Skeletal muscle tissue (tissue), 5 donors: ENCODE measurements around the gene GCH1. TPM values are rescaled to one million over a fixed set of nuclear protein-coding genes. Genes with fewer than 3 reads are reported as not detected.

Source experiments
- H3K27ac ChIP-seq: one replicate; pipeline ENCODE4 v1.7.0; 2013; ENCODE audit warnings: mild to moderate bottlenecking, low read depth, low read length, inconsistent platforms
- H3K27me3 ChIP-seq, 3 donors: one replicate each; pipeline ENCODE4 v1.7.0; 2013; ENCODE audit warnings: low read length in 3 of 3; ENCODE audit not compliant: control insufficient read depth in 3 of 3, insufficient read depth in 3 of 3
- H3K36me3 ChIP-seq, 3 donors: one replicate each; pipeline ENCODE4 v1.7.0; 2013; ENCODE audit warnings: low read length in 3 of 3; ENCODE audit not compliant: control insufficient read depth in 3 of 3, insufficient read depth in 3 of 3
- H3K4me1 ChIP-seq, 3 donors: one replicate each; pipeline ENCODE4 v1.7.0; 2013; ENCODE audit warnings: low read length in 3 of 3, mild to moderate bottlenecking in 3 of 3; ENCODE audit not compliant: control insufficient read depth in 3 of 3, insufficient read depth in 3 of 3
- H3K4me3 ChIP-seq, 3 donors: one replicate each; pipeline ENCODE4 v1.7.0; 2013; ENCODE audit warnings: low read length in 3 of 3
- H3K9ac ChIP-seq, 3 donors: one replicate each; pipeline ENCODE4 v1.7.0; 2013; ENCODE audit warnings: low read length in 3 of 3, mild to moderate bottlenecking in 3 of 3, moderate library complexity in 2 of 3, low read depth in 1 of 3
- H3K9me3 ChIP-seq, 3 donors: one replicate each; pipeline ENCODE4 v1.7.0; 2013; ENCODE audit warnings: low read length in 3 of 3; ENCODE audit not compliant: control insufficient read depth in 3 of 3
- small RNA-seq: library from RNA; depleted of rRNA; stranded (forward); fragments of <200 nt; gene quantifications from one replicate; pipeline ENCODE3, GENCODE V24; 2014
- total RNA-seq: library from RNA; depleted of rRNA; stranded (reverse); fragments of >200 nt; gene quantifications from one replicate; pipeline ENCODE4 v1.2.3, GENCODE V29; 2014
- donor health status: Osteomylitis.

Gene GCH1
- total RNA-seq, 1 donor from 2014 or later = 9.9 TPM

DNA sequence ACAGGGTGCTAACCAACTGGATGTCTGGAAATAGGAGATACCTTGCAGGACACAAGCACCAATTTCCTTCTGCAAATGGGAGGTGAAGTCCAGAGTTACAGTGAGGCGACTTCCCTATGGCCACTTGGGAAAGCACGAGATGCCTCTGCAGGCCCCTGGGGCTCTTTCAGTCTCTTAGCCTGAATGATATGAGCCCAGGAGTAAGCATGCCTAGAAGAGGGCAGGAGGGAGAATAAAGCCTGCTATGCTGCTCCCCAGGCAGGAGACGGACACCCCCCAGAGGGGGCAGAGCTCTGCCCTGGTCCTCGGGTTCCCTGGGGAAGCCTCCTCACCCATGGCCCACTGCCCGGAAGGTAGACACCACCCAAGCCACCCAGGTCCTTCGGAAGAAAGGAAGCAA lies 105.1 kb downstream of the GCH1 start:
- Histone ChIP-seq H3K9ac (no peak overlapping the region), H3K36me3 (peaks cover 0 to 3% (median 0%) of the 10 kb centered on the region in 3 donors), H3K27me3 (no peaks in the 10 kb centered on the region), H3K4me1 (no peaks in the 10 kb centered on the region), H3K27ac (no peak overlapping the region), H3K9me3 (no peaks in the 10 kb centered on the region), H3K4me3 (no peak overlapping the region)

DNA sequence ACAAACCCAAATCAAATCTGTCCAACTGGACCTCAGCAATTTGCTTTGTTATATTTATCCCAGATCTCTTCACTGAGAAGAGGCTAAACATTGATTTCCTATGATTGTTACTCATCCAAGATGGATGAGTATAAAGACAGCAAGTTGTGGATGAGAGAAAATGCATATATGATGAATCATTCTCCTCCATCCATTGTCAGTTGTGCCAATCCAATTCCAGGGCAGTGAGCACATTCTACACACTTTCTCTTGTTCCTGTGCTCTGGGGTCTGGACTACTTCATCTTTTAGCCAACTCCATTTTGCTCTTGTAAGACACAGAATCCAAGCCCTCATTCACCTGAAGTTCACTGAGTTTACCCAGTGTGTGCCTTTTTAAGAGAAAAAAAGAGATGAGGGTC lies 105.7 kb downstream of the GCH1 start:
- Histone ChIP-seq H3K27ac (no peak overlapping the region), H3K9ac (no peak overlapping the region), H3K9me3 (no peaks in the 10 kb centered on the region), H3K36me3 (peaks cover 0 to 3% (median 0%) of the 10 kb centered on the region in 3 donors), H3K27me3 (no peaks in the 10 kb centered on the region), H3K4me3 (no peak overlapping the region), H3K4me1 (no peaks in the 10 kb centered on the region)

DNA sequence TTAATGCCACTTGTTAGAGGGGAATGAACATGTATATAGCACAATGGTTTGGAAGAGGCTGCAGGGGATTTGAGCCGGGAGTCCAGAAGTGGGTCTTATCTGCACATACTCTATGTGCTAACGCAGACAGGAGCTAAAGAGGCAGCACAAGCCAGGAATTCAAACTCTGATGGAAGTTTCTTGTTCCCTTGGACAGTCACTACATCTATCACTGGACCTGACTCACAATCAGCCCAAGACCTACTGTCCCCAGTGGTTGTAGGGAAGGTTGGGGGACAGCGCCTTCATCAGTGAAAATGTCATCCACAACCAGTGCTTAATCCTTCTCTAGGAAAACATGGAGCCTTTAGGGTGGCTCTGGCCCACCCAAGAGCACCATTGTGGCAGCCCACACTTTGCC lies 107.8 kb downstream of the GCH1 start:
- H3K9ac ChIP-seq = no peak overlapping the region
- no peak overlapping the region for H3K4me3 ChIP-seq
- H3K36me3 ChIP-seq = peaks cover 13 to 19% (median 14%) of the 10 kb centered on the region in 3 donors
- no peaks in the 10 kb centered on the region for H3K27me3 ChIP-seq
- no peak overlapping the region for H3K27ac ChIP-seq
- H3K4me1 ChIP-seq = no peaks in the 10 kb centered on the region
- H3K9me3 ChIP-seq = no peaks in the 10 kb centered on the region

DNA sequence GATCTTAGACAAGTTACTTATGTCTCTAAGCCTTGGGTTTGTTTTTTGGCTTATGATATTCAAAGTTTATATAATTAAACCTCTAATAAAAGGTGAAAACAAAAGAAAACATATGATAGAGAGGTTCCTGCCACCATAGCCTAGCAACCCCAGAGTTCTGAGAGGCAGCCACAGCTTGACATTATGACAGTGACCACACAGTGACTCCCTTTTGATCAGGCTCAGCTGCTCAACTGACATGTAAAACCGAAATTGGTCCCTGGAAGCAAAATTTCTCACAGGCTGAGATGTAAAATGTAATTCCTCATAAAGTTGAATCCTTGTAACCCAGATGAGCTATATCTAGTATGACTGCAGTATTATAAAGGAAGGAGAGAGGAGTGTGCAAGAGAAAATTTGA lies 108.5 kb downstream of the GCH1 start:
- Histone ChIP-seq H3K27me3 (no peaks in the 10 kb centered on the region), H3K4me3 (no peak overlapping the region), H3K36me3 (peaks cover 19 to 25% (median 20%) of the 10 kb centered on the region in 3 donors), H3K9me3 (no peaks in the 10 kb centered on the region), H3K27ac (no peak overlapping the region), H3K9ac (no peak overlapping the region), H3K4me1 (no peaks in the 10 kb centered on the region)

DNA sequence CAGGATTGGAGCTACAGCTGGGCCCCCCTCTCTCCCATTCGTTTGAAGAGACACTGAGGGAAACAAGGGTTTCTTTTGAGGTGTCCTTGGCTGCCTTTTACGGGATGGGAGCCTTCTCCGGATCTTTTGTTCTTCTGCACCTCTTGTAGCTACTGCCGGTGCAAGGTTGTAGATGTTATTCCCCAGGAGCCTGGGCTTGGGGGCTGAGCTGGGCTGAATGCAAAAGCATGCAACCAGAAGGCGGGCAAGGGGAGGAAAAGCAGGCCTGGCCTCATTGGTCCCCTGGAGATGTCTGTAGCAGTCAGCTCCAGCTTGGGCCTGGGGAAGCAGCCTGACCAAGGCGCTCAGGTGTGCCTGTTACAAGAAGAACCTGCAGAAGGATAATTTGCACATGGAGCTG lies 110.3 kb downstream of the GCH1 start:
- no peaks in the 10 kb centered on the region for H3K27me3 ChIP-seq
- peaks cover 9 to 10% (median 9%) of the 10 kb centered on the region in 3 donors for H3K4me1 ChIP-seq
- H3K9ac ChIP-seq = no peak overlapping the region
- no peaks in the 10 kb centered on the region for H3K9me3 ChIP-seq
- peaks cover 32 to 39% (median 37%) of the 10 kb centered on the region in 3 donors for H3K36me3 ChIP-seq
- no peak overlapping the region for H3K27ac ChIP-seq
- H3K4me3 ChIP-seq = no peak overlapping the region

Small RNAs within 50 kb of the gene (small RNA-seq; reads per million reads assigned to genes)
- gene MIR4308 = not detected
- gene RNU6ATAC9P = not detected

Other genes with a start within 250 kb of the GCH1 start
- 9.4 TPM for gene WDHD1, start 124.3 kb upstream of the GCH1 start, total RNA-seq
- gene SOCS4, start 124.4 kb upstream of the GCH1 start, total RNA-seq = 9.4 TPM
- 20.9 TPM for gene MAPK1IP1L, start 148.8 kb upstream of the GCH1 start, total RNA-seq
- 32.4 TPM for gene LGALS3, start 226.4 kb upstream of the GCH1 start, total RNA-seq